Natural killer cell (primary cell): ENCODE measurements around the gene DIO3. TPM values are rescaled to one million over a fixed set of nuclear protein-coding genes. Genes with fewer than 3 reads are reported as not detected.

Experiments
- ATAC-seq, 3 donors: fragments of 150-1000 bp in 2 of 3; fragments of 200-7000 bp in 1 of 3; cut with Tn5 transposase; 1 replicate in 1 of 3; 2 replicates in 2 of 3; pipeline ENCODE4 v1.10.0; 2021; ENCODE audit warnings: mild to moderate bottlenecking in 2 of 3, moderate library complexity in 2 of 3
- DNase-seq, 2 donors: peaks; one replicate each; pipeline versions ENCODE4 v3.0.0 to v3.0.0-alpha.2; 2013 to 2021; ENCODE audit warnings: mixed read lengths in 1 of 2
- H3K27ac ChIP-seq: one replicate; pipeline ENCODE4 v1.5.1; 2013; ENCODE audit warnings: mild to moderate bottlenecking, low read length
- H3K27me3 ChIP-seq: one replicate; pipeline ENCODE4 v1.6.1; 2013; ENCODE audit warnings: low read length; ENCODE audit not compliant: control insufficient read depth, insufficient read depth
- H3K36me3 ChIP-seq: one replicate; pipeline ENCODE4 v1.6.1; 2013; ENCODE audit warnings: low read length; ENCODE audit not compliant: control insufficient read depth, insufficient read depth
- H3K4me1 ChIP-seq: one replicate; pipeline ENCODE4 v1.6.1; 2013; ENCODE audit warnings: low read length; ENCODE audit not compliant: control insufficient read depth, insufficient read depth
- H3K4me3 ChIP-seq: one replicate; pipeline ENCODE4 v1.5.1; 2013; ENCODE audit warnings: low read length
- H3K9me3 ChIP-seq: one replicate; pipeline ENCODE4 v1.6.1; 2013; ENCODE audit warnings: low read length; ENCODE audit not compliant: control insufficient read depth, insufficient read depth
- H3K27ac Mint-ChIP-seq, 2 donors: one replicate each; pipeline ENCODE4 v1.8.0; 2022; ENCODE audit warnings: mild to moderate bottlenecking in 2 of 2, mixed read lengths in 2 of 2, moderate library complexity in 1 of 2
- H3K27me3 Mint-ChIP-seq, 2 donors: one replicate each; pipeline ENCODE4 v1.8.0; 2022; ENCODE audit warnings: low read depth in 2 of 2, mixed read lengths in 2 of 2
- H3K36me3 Mint-ChIP-seq: one replicate; pipeline ENCODE4 v1.8.0; 2022; ENCODE audit warnings: mixed read lengths
- H3K4me1 Mint-ChIP-seq, 2 donors: one replicate each; pipeline ENCODE4 v1.8.0; 2022; ENCODE audit warnings: mixed read lengths in 2 of 2
- H3K4me3 Mint-ChIP-seq: one replicate; pipeline ENCODE4 v1.8.0; 2022; ENCODE audit warnings: mild to moderate bottlenecking, moderate library complexity, mixed read lengths
- H3K9me3 Mint-ChIP-seq, 2 donors: one replicate each; pipeline ENCODE4 v1.8.0; 2022; ENCODE audit warnings: mixed read lengths in 2 of 2
- WGBS: methylation state at CpG from one replicate; pipeline ENCODE4 v1.1.7; 2013; ENCODE audit warnings: missing lambda C conversion rate; ENCODE audit not compliant: insufficient coverage; 5-methylcytosine and 5-hydroxymethylcytosine counted together
- intact Hi-C: fragments of 100-400 bp; cut with micrococcal nuclease; formaldehyde crosslinking; loops from one replicate; pipeline ENCODE4 v1.14.2; 2022
- total RNA-seq, 4 donors: library from RNA; stranded (reverse); fragments of 120-200 nt in 1 of 4; gene quantifications; one replicate each; pipeline versions ENCODE4 v1.2.3 to v1.2.4, GENCODE V29; 2013 to 2022
- TF ChIP-seq, protein P1 (sequence below): fragments of 200-600 bp; IDR thresholded peaks from one replicate; pipeline ENCODE4 v1.8.0; 2022; ENCODE audit warnings: antibody characterized with exemption

Gene DIO3
- total RNA-seq, 3 donors from 2014 or later (not counting 1 experiment from before 2014, with no cell fraction given), result not detected

DNA sequence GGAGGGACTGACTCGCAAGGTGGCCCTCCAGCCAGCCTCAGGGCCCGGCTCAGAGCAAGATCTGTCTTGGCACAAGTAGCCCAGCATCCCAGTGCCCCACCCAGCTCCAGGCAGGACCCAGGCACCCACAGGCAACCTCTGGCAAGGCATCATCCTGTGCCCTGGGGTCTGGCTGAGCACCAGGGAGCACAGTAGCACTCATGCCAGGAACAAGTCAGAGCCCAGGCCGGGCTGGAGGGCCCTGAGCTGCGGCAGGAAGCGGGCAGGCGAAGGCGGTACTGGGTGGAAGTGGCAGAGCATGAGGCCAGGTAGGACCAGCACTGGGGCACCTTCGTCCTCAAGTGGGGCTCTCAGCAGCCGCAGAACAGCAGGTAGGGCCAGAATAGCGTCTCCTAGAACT lies 5.2 kb upstream of the DIO3 start:
- H3K27ac Mint-ChIP-seq, result no peak overlapping the region
- ATAC-seq (no peak), DNase-seq (no peak)
- no peak overlapping the region for H3K4me3 Mint-ChIP-seq
- no peak overlapping the region for H3K27ac ChIP-seq
- no peak overlapping the region for H3K4me3 ChIP-seq
- peaks cover 21 to 46% of the 10 kb centered on the region in 2 donors for H3K27me3 Mint-ChIP-seq
- no peaks in the 10 kb centered on the region for H3K4me1 ChIP-seq
- H3K27me3 ChIP-seq, result peaks cover 9% of the 10 kb centered on the region
- H3K9me3 Mint-ChIP-seq, result no peaks in the 10 kb centered on the region
- H3K36me3 ChIP-seq, result no peaks in the 10 kb centered on the region
- 86% methylated on average over 10 of the region's 10 CpGs for WGBS
- TF ChIP-seq, protein P1, sequence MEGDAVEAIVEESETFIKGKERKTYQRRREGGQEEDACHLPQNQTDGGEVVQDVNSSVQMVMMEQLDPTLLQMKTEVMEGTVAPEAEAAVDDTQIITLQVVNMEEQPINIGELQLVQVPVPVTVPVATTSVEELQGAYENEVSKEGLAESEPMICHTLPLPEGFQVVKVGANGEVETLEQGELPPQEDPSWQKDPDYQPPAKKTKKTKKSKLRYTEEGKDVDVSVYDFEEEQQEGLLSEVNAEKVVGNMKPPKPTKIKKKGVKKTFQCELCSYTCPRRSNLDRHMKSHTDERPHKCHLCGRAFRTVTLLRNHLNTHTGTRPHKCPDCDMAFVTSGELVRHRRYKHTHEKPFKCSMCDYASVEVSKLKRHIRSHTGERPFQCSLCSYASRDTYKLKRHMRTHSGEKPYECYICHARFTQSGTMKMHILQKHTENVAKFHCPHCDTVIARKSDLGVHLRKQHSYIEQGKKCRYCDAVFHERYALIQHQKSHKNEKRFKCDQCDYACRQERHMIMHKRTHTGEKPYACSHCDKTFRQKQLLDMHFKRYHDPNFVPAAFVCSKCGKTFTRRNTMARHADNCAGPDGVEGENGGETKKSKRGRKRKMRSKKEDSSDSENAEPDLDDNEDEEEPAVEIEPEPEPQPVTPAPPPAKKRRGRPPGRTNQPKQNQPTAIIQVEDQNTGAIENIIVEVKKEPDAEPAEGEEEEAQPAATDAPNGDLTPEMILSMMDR, result no peak
- intact Hi-C loops, result no loop called here
- H3K9me3 ChIP-seq, result no peaks in the 10 kb centered on the region
- H3K36me3 Mint-ChIP-seq, result no peaks in the 10 kb centered on the region
- no peaks in the 10 kb centered on the region for H3K4me1 Mint-ChIP-seq

DNA sequence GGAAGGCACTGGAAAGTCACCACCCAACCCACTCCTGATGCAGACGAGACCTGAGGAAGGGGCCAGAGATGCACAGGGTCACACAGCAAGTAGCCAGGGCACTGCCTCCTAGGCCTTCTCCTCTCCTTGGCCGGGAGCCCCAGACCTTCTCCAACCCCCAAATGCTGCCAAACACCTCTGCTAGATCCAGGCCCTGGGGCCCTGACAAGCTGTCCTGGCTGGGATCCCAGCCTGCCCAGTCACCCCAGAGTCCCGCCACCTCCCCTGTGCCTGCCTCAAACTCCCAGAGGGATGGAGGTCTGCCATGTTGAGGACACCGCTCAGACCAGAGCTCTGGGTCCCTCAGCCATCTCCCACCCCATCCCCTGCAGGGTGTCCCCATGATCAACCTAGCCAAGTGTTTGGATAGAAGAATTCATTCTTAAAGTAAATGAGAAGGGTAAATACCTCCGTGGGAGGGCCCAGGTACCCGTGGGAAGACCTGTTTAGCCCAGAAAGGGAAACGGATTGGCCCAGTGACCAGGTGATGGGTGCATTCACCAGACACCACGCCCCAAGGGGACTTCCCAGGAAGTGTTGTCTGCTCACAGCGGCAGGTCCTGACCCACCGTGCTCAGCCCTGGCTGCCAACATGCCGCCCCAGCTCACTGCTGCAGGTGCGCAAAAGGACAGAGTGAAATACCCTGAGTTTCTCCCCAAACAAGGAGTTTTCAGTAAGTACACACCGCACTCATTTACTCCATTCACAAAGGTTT lies 4.6 kb upstream of the DIO3 start:
- TF ChIP-seq, protein P1, result no peak
- no peak overlapping the region for H3K27ac ChIP-seq
- DNase-seq (no peak), ATAC-seq (no peak)
- no peaks in the 10 kb centered on the region for H3K4me1 ChIP-seq
- no peaks in the 10 kb centered on the region for H3K36me3 ChIP-seq
- H3K36me3 Mint-ChIP-seq, result no peaks in the 10 kb centered on the region
- H3K27ac Mint-ChIP-seq, result no peak overlapping the region
- peaks cover 5% of the 10 kb centered on the region for H3K9me3 ChIP-seq
- no peaks in the 10 kb centered on the region for H3K9me3 Mint-ChIP-seq
- peaks cover 18 to 48% of the 10 kb centered on the region in 2 donors for H3K27me3 Mint-ChIP-seq
- intact Hi-C loops, result no loop called here
- no peak overlapping the region for H3K4me3 ChIP-seq
- H3K27me3 ChIP-seq, result peaks cover 15% of the 10 kb centered on the region
- no peaks in the 10 kb centered on the region for H3K4me1 Mint-ChIP-seq
- H3K4me3 Mint-ChIP-seq, result no peak overlapping the region
- WGBS, result 81% methylated on average over 12 of the region's 13 CpGs

DNA sequence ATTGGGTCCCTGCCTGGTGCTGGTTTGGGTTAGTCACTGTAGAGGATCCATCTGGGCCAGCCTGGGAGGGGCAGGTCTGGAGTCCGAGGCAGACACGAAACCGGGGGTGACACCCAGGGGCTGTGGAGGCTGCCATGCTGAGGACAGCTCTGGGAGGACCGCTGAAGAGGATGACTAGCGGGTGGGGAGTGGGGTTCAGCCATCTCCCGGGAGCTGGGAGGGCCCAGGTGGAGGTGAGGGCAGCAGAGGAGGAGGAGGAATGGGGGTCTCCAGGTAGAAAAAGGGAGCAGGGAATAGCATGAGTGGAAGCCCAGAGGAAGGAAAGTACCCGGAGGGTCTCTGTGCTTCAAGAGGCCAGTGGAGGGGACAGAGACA lies 4.0 kb upstream of the DIO3 start:
- H3K27ac Mint-ChIP-seq, result no peak overlapping the region
- no peak overlapping the region for H3K4me3 ChIP-seq
- H3K4me1 ChIP-seq, result no peaks in the 10 kb centered on the region
- intact Hi-C loops, result no loop called here
- TF ChIP-seq, protein P1, result no peak
- no peaks in the 10 kb centered on the region for H3K36me3 Mint-ChIP-seq
- peaks cover 19 to 51% of the 10 kb centered on the region in 2 donors for H3K27me3 Mint-ChIP-seq
- H3K9me3 Mint-ChIP-seq, result no peaks in the 10 kb centered on the region
- peaks cover 21% of the 10 kb centered on the region for H3K27me3 ChIP-seq
- no peaks in the 10 kb centered on the region for H3K4me1 Mint-ChIP-seq
- H3K4me3 Mint-ChIP-seq, result no peak overlapping the region
- 88% methylated on average over 7 of the region's 7 CpGs for WGBS
- ATAC-seq (no peak), DNase-seq (no peak)
- no peak overlapping the region for H3K27ac ChIP-seq
- peaks cover 11% of the 10 kb centered on the region for H3K9me3 ChIP-seq
- H3K36me3 ChIP-seq, result no peaks in the 10 kb centered on the region
